GM10266 (cell line): ENCODE measurements around the gene SLC24A4.

Source experiments
- DNase-seq: peaks from one replicate; pipeline ENCODE4 v3.0.0; 2012; ENCODE audit errors: extremely low spot score
- CTCF ChIP-seq: IDR thresholded peaks from 2 replicates; pipeline ENCODE4 v1.5.1; 2012; ENCODE audit warnings: mild to moderate bottlenecking, low read depth; ENCODE audit not compliant: control insufficient read depth, insufficient read depth; ENCODE audit errors: missing control alignments

SLC24A4 gene

GRCh38 chr14:92308716-92309115 is 14.2 kb upstream of the SLC24A4 start:
- DNase-seq = no peak
- TF ChIP-seq CTCF = no peak

- TF ChIP-seq CTCF = no peak
- no peak for DNase-seq
Measured at GRCh38 chr14:92309968-92310530, 12.9 kb upstream of the SLC24A4 start.

GRCh38 chr14:92310776-92311375 is 12.1 kb upstream of the SLC24A4 start:
- TF ChIP-seq CTCF = no peak
- no peak for DNase-seq

GRCh38 chr14:92314182-92314581 is 8.8 kb upstream of the SLC24A4 start:
- DNase-seq = no peak
- no peak for TF ChIP-seq CTCF

GRCh38 chr14:92315050-92315805 is 7.7 kb upstream of the SLC24A4 start:
- no peak for DNase-seq
- TF ChIP-seq CTCF = no peak

GRCh38 chr14:92316176-92316575 is 6.8 kb upstream of the SLC24A4 start:
- TF ChIP-seq CTCF = no peak
- DNase-seq = no peak

- no peak for DNase-seq
- no peak for TF ChIP-seq CTCF
Measured at GRCh38 chr14:92316937-92317336, 6.0 kb upstream of the SLC24A4 start.
